HG03108 (cell line): ENCODE results near the gene AGAP1.

Source experiments
- ATAC-seq: cut with Tn5 transposase; IDR thresholded peaks from one replicate; pipeline ENCODE4 v1.9.1; 2021; ENCODE audit warnings: moderate library complexity; ENCODE audit not compliant: unreplicated experiment

The AGAP1 gene

GRCh38 chr2:235781775-235782174, 287.9 kb downstream of the AGAP1 start:
- ATAC-seq: no peak

GRCh38 chr2:235784788-235785187, 290.9 kb downstream of the AGAP1 start:
- no peak for ATAC-seq

- no peak for ATAC-seq
These were observed 295.7 kb downstream of the AGAP1 start for GRCh38 chr2:235789552-235789951.

- ATAC-seq: no peak
These were observed 299.4 kb downstream of the AGAP1 start for GRCh38 chr2:235793163-235793752.

- no peak for ATAC-seq
These were observed 305.4 kb downstream of the AGAP1 start for GRCh38 chr2:235799281-235799680.

- no peak for ATAC-seq
These were observed 308.7 kb downstream of the AGAP1 start for GRCh38 chr2:235802542-235802941.

GRCh38 chr2:235803028-235803427, 309.2 kb downstream of the AGAP1 start:
- no peak for ATAC-seq

GRCh38 chr2:235804676-235805075, 310.8 kb downstream of the AGAP1 start:
- ATAC-seq: no peak

- ATAC-seq: no peak
These were observed 313.3 kb downstream of the AGAP1 start for GRCh38 chr2:235806986-235807750.

GRCh38 chr2:235808366-235808765, 314.5 kb downstream of the AGAP1 start:
- no peak for ATAC-seq

- no peak for ATAC-seq
These were observed 316.4 kb downstream of the AGAP1 start for GRCh38 chr2:235810252-235810651.

- ATAC-seq: no peak
These were observed 317.0 kb downstream of the AGAP1 start for GRCh38 chr2:235810846-235811245.

GRCh38 chr2:235811446-235812184, 317.8 kb downstream of the AGAP1 start:
- ATAC-seq: no peak

- ATAC-seq: no peak
These were observed 318.4 kb downstream of the AGAP1 start for GRCh38 chr2:235812185-235812665.

GRCh38 chr2:235813398-235813797, 319.6 kb downstream of the AGAP1 start:
- ATAC-seq: no peak

- no peak for ATAC-seq
These were observed 326.7 kb downstream of the AGAP1 start for GRCh38 chr2:235820571-235820970.

- no peak for ATAC-seq
These were observed 330.5 kb downstream of the AGAP1 start for GRCh38 chr2:235824331-235824730.

- ATAC-seq: no peak
These were observed 332.1 kb downstream of the AGAP1 start for GRCh38 chr2:235825946-235826345.

- ATAC-seq: no peak
These were observed 333.0 kb downstream of the AGAP1 start for GRCh38 chr2:235826826-235827225.

- ATAC-seq: no peak
These were observed 333.7 kb downstream of the AGAP1 start for GRCh38 chr2:235827585-235827992.

- ATAC-seq: no peak
These were observed 335.9 kb downstream of the AGAP1 start for GRCh38 chr2:235829726-235830125.

GRCh38 chr2:235831755-235832154, 337.9 kb downstream of the AGAP1 start:
- ATAC-seq: no peak
